GM21723 (cell line): ENCODE measurements around the gene MBD2.
"Not testable (repeated sequence)": the region's sequence is repeated elsewhere in the genome, so short reads cannot be mapped to it uniquely, and the experiment has no call there.

Experiments
- ATAC-seq: cut with Tn5 transposase; IDR thresholded peaks from one replicate; pipeline ENCODE4 v1.9.1; 2021; ENCODE audit warnings: mild to moderate bottlenecking, moderate library complexity; ENCODE audit not compliant: unreplicated experiment

MBD2 gene

GRCh38 chr18:54224379-54225014 lies at the start of gene MBD2:
MBD2 (minus strand) TSS chr18:54224669; CDS start chr18:54224559, 110 bp downstream.
- ATAC-seq = peak; percentile 91

GRCh38 chr18:54269893-54270844 lies 45.7 kb upstream of the MBD2 start:
- peak; percentile 50 for ATAC-seq

- no peak for ATAC-seq
Observed at GRCh38 chr18:54268751-54269150, 44.3 kb upstream of the MBD2 start.

GRCh38 chr18:54267701-54268100 lies 43.2 kb upstream of the MBD2 start:
- ATAC-seq = no peak

DNA sequence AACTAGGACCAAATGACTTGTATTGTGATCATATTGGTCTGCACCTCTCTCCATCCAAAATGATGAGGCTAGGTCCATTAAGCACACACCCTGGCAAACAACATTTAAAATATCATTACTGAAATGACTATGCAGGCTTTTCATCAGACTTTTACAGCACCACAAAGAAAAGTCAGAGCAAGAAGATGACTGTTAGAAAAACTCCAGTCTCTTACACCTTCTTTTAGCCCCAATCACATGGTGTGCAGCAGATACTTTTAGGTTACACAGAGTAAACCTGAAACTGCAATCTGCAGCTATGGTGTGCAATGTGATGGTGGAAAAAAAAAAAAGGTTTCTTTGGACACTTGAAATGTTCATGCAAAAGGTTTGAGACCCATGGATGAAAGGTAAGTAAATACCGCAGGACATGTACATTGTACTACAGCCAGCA lies 39.5 kb upstream of the MBD2 start:
- peak; percentile 77 for ATAC-seq

- peak; percentile 77 for ATAC-seq
Observed at GRCh38 chr18:54261894-54262293, 37.4 kb upstream of the MBD2 start.

GRCh38 chr18:54260396-54261072 lies 36.1 kb upstream of the MBD2 start:
- ATAC-seq = peak; percentile 21

GRCh38 chr18:54257818-54258217 lies 33.3 kb upstream of the MBD2 start:
- ATAC-seq = not testable (repeated sequence)

- no peak for ATAC-seq
Observed at GRCh38 chr18:54257015-54257414, 32.5 kb upstream of the MBD2 start.

DNA sequence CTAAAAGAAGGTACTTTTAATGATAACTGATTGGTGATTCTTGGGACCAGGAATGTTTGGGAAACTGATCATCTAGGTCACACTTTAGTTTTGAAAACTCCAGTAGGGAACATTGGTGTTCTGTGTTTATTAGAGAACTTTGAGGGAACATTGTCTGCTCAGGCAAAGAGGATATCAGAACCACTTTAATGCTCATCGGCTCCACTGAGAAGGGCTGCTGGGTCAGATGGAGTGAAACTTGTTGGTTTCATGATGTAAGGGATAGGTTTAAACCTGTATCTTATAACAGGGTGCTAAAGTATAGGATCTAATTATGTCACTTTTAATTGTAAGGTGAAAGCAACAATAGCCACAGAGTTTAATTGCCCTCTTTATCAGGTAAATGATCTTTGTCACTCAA lies 30.7 kb upstream of the MBD2 start:
- no peak for ATAC-seq

GRCh38 chr18:54254265-54254758 lies 29.8 kb upstream of the MBD2 start:
- no peak for ATAC-seq

DNA sequence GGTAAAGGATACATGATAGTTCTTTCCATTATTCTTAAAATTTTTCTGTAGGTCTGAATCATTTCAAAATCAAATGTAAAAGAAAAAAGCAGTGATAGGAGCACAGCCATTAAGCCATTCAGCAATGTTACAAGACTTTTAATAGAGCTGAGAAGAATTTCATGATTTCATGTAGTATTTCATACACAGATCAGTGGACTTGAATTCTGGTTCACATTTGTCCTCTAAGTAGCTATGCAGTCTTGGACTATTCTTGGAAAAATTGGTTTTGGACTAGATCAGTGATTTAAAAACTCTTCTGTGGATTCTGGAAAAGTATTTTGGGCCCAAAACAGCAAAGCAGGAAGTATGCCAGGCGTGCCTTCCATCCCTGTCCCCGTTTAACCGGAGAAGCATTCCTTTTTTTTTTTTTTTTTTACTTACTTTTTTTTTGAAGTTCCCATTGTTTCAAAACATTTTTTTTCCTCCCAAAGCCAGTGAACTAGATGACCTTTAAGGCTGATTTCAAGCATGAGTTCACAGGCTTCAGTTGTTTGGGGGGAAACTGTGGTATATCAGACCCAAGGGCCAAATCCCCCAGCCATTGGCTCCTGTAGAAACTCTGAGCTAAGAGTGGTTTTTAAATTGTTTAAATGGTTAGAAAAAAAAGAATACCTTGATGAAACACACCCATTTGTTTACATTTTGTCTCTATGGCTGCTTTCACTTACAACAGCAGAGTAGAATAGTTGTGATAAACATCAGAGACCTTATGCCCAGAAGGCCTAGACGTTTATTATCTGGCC lies 27.3 kb upstream of the MBD2 start:
- no peak for ATAC-seq

- ATAC-seq = peak; percentile 79
Observed at GRCh38 chr18:54250846-54251261, 26.4 kb upstream of the MBD2 start.

GRCh38 chr18:54247511-54248175 lies 23.2 kb upstream of the MBD2 start:
- ATAC-seq = no peak

GRCh38 chr18:54242327-54242726 lies 17.9 kb upstream of the MBD2 start:
- ATAC-seq = no peak

GRCh38 chr18:54241483-54241882 lies 17.0 kb upstream of the MBD2 start:
- no peak for ATAC-seq

DNA sequence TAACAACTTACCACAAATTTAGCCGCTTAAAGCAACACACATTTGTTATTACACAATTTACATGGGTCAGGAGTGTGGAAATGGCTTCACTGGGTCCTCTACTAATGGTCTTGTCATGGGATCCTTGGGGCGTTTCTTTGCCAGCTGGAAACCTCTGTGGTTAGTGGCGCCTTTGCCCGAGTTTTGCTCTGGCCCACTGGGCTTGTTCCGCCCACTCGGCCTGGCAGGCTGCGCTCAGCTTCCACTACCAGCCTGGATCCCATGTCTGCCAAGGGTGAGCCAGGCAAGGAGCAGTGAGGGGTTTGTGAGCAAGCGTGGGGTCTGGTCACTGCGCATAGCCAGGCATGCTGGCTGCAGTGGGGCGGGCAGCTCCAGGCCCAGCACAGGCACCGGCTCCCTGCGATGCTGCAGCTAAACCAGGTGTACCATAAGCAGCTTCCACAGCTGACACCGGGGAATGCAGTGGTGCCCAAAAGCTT lies 16.2 kb upstream of the MBD2 start:
- ATAC-seq = no peak

- no peak for ATAC-seq
Observed at GRCh38 chr18:54239601-54240000, 15.1 kb upstream of the MBD2 start.

DNA sequence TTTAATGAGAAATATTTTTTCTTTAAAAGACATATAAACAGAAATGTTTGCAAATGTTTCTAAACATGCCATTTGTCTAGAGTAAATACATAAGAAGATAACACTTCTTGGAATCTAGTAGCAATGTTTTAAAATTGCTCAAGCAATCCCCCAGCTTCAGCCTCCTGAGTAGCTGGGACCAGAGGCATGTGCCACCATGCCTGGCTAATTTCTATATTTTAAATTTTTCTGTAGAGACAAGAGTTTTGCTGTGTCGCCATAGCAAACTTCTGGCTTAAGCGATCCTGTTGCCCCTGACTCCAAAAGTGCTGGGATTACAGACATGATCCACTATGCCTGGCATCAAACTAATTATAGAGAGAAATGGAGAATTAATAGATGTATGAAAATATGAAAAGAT lies 14.6 kb upstream of the MBD2 start:
- ATAC-seq = no peak
